Heart left ventricle (tissue), 13 donors: Measurements from ENCODE around the gene ITGAE.

ENCODE experiments used
- CTCF ChIP-seq, 12 donors: fragments of 200-600 bp; sonication (generic) in 4 of 12; IDR thresholded peaks; one replicate each; pipeline versions ENCODE4 v1.5.0 to v1.8.0; 2018 to 2022; ENCODE audit warnings: antibody characterized with exemption in 12 of 12, mild to moderate bottlenecking in 5 of 12
- POLR2A ChIP-seq, 2 donors: fragments of 450-650 bp; IDR thresholded peaks; one replicate each; pipeline ENCODE4 v1.6.1; 2017; ENCODE audit warnings: antibody characterized with exemption in 2 of 2, mild to moderate bottlenecking in 2 of 2, moderate library complexity in 2 of 2
- donor health status: ischemic (EF 13 %, LVEDD 7.1; RV severe dilation, severe dysfunction).
- donor health status: DM: no; HTN: yes; CAD: no.
- donor health status: DM: no; HTN: no; CAD: no.
- donor health status: ischemic (EF 25% LVEDD 6.9; RV normal size, moderate dysfunction).
- donor health status: ischemic (EF 25% LVEDD 5.7; RV mildly dilated, moderate dysfunction).
- donor health status: ischemic (EF 35%, LVEDD 5.7; RV mildly dilated, moderate dysfunction).
- donor health status: nonischemic (EF 11% LVEDD 7.7; RV severe dilation, severe dysfunction).
- donor health status: DM: yes; HTN: yes; CAD: no.
- donor health status: PGD.
- donor health status: ischemic (EF 29% LVEDD 5.4; RV normal size, mild dysfunction).
- donor health status: nonischemic (EF 23%, LVEDD 6.1; RV moderate dilation, normal function).

GRCh38 chr17:3729881-3730280 is 71.1 kb downstream of the ITGAE start:
- TF ChIP-seq CTCF (IDR thresholded peaks at IDR 0.05) (no peak), POLR2A (IDR thresholded peaks at IDR 0.05) (no peak)
